Retinal pigment epithelial cell (primary cell): ENCODE measurements around the gene SLC12A7.
A peak's percentile ranks its signal among the peaks of the same experiment; 100 is the strongest.

Experiments used
- DNase-seq: peaks from one replicate; pipeline ENCODE4 v3.0.0-alpha.2; 2010; ENCODE audit warnings: low read depth
- H3K4me3 ChIP-seq: 2 replicates; pipeline ENCODE4 v1.5.1; 2011; ENCODE audit warnings: mild to moderate bottlenecking, low read length, control low read depth, moderate library complexity
- TF ChIP-seq, protein P1 (sequence below): conservative IDR thresholded peaks from 2 replicates; pipeline ENCODE4 v1.5.1; 2011; ENCODE audit warnings: low read depth, low read length, control low read depth, inconsistent platforms

The SLC12A7 gene

DNA sequence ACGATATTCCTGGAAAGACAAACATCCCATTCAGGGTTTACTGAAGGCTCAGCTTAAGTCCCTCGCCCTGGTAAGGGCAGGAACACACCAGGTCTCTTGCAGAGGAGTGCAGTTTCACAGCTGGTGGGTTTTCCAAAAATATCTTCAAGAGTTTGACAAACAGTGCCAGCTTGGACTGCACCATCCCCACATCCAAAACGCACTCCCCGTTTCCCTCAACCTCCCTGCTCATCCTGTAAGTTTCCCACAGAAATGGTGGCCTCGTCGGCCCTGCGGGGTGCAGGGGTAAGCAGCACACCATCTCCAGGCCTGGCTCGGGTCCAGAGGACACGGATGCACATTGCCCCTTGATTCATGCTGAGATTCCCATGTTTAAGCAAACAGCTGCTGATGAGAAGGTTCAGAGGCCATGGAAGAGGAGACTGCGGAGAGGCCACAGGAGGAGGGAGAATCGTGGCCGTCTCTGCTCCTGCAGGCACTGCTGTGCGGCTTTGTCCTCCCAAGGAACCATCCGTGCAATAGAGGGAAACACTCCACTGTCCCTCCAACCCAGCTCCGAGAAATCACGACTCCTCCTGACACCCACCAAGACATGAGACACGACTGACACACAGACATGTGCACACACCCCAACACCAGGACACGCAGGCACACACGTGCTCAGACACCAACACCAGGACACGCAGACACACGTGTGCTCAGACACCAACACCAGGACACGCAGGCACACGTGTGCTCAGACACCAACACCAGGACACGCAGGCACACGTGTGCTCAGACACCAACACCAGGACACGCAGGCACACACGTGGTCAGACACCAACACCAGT is 24.0 kb upstream of the SLC12A7 start:
- TF ChIP-seq, protein P1, sequence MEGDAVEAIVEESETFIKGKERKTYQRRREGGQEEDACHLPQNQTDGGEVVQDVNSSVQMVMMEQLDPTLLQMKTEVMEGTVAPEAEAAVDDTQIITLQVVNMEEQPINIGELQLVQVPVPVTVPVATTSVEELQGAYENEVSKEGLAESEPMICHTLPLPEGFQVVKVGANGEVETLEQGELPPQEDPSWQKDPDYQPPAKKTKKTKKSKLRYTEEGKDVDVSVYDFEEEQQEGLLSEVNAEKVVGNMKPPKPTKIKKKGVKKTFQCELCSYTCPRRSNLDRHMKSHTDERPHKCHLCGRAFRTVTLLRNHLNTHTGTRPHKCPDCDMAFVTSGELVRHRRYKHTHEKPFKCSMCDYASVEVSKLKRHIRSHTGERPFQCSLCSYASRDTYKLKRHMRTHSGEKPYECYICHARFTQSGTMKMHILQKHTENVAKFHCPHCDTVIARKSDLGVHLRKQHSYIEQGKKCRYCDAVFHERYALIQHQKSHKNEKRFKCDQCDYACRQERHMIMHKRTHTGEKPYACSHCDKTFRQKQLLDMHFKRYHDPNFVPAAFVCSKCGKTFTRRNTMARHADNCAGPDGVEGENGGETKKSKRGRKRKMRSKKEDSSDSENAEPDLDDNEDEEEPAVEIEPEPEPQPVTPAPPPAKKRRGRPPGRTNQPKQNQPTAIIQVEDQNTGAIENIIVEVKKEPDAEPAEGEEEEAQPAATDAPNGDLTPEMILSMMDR, result no peak
- no peak for DNase-seq
- H3K4me3 ChIP-seq, result no peak overlapping the region

GRCh38 chr5:1134478-1134877 is 22.6 kb upstream of the SLC12A7 start:
- DNase-seq, result no peak
- H3K4me3 ChIP-seq, result no peak overlapping the region
- TF ChIP-seq, protein P1, result peak; percentile 17

- H3K4me3 ChIP-seq, result no peak overlapping the region
- DNase-seq, result no peak
- TF ChIP-seq, protein P1, result no peak
Observed at GRCh38 chr5:1133510-1134201, 21.8 kb upstream of the SLC12A7 start.

DNA sequence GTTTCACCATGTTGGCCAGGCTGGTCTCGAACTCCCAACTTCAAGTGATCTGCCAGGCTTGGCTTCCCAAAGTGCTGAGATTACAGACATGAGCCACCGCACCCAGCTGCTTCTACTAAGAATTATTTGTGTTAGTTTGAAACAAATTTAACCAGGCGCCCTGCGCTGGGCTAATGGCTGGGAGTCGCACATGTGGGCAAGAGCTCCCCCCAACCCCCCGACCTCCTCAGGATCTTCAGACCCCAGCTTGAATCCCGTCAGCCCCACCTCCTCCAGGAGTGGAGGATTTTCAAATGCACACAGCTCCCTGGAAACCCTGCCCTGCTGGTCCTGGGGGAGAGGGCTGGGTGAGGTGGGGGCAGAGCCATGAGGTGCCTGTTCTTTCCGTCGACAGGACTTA is 21.2 kb upstream of the SLC12A7 start:
- no peak overlapping the region for H3K4me3 ChIP-seq
- no peak for DNase-seq
- TF ChIP-seq, protein P1, result no peak

DNA sequence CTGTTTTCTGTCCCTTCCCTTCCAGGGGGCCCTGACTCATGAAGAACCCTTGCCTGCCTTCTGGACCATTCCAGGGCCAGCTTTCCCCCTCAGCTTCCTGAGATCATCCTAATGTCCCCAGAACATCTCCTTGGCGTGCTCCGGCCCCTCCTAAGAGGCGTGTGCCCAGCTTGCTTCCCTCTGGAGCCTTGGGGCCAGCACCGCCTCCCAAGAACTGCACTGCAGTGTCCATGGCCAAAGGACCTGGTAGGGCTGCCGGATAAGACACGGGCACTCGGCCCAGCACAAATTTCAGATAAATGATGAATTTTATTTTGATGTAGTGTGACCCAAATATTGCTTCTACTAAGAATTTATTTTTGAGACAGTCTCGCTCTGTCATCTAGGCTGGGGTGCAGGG is 20.7 kb upstream of the SLC12A7 start:
- DNase-seq, result no peak
- H3K4me3 ChIP-seq, result no peak overlapping the region
- TF ChIP-seq, protein P1, result no peak

DNA sequence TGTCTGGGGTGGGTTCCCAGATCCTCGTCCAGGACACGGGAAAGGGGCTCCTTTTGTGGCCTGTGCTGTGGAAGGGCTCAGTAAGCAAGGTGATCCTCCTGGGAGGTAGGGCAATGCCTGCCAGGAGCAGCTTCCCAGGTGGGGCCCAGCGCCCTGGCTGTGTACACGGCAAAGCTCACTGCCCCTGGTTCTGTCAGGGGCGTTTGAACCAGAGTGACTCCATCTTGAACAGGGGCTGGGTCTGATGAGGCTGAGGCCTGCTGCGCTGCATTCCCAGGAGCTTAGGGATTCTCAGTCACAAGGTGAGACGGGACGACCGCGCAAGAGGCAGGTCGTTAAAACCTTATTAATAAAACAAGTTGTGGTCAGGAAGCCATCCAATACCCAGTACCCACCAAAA is 19.9 kb upstream of the SLC12A7 start:
- no peak overlapping the region for H3K4me3 ChIP-seq
- DNase-seq, result no peak
- TF ChIP-seq, protein P1, result no peak
